ENCODE measurements around the gene UCHL3. TPM values are rescaled to one million over a fixed set of nuclear protein-coding genes. Genes with fewer than 3 reads are reported as not detected.

UCHL3 gene
- total and polyA plus RNA-seq, 2 of the 8 experiments (the other 6 are each of a cell fraction or from before 2014, with no cell fraction given) = 33.0 to 61.1 TPM

GRCh38 chr13:75537401-75538365 lies 11.9 kb upstream of the UCHL3 start, which contains the start of gene COMMD6 (continued):
- TF ChIP-seq CREB1 (IDR thresholded peaks at IDR 0.05) = no peak
- peak; percentile 96 for TF ChIP-seq MAX (IDR thresholded peaks at IDR 0.05)
- TF ChIP-seq EGR1 (IDR thresholded peaks at IDR 0.05; ENCODE audit: borderline replicate concordance, low read depth, low read length) = no peak; the same call in 1 of the 2 replicates
- TF ChIP-seq BCL11A (IDR thresholded peaks at IDR 0.05; ENCODE audit: low read depth in 2 of 2, low read length in 2 of 2) = no peak
- TF ChIP-seq RFX5 (IDR thresholded peaks at IDR 0.05; ENCODE audit: borderline replicate concordance, low read depth, low read length) = no peak
- TF ChIP-seq NRF1 (IDR thresholded peaks at IDR 0.05; ENCODE audit: low read depth, low read length) = no peak
- peak; percentile 97 for TF ChIP-seq CHD1 (IDR thresholded peaks at IDR 0.05; ENCODE audit: low read depth, low read length)
- TF ChIP-seq TCF12 (IDR thresholded peaks at IDR 0.05; ENCODE audit: low read depth, low read length) = no peak
- no peak for TF ChIP-seq USF2 (IDR thresholded peaks at IDR 0.05; ENCODE audit: low read length)
- TF ChIP-seq KDM5A (IDR thresholded peaks at IDR 0.05; ENCODE audit: low read length) = no peak
- TF ChIP-seq SIN3A (conservative IDR thresholded peaks at IDR 0.05 in 1 of 2, IDR thresholded peaks at IDR 0.05 in 1 of 2; ENCODE audit: low read depth in 1 of 2, low read length in 2 of 2) = peak; percentile 53 to 69; a peak in 1 of 4 replicates
- no peak for TF ChIP-seq RXRA (IDR thresholded peaks at IDR 0.05; ENCODE audit: insufficient read depth, low read depth, low read length)
- 0 out of 2 replicates have a peak, but pooled peaks have one; percentile 6 for TF ChIP-seq TEAD4 (IDR thresholded peaks at IDR 0.05; ENCODE audit: low read depth, low read length)
- TF ChIP-seq BACH1 (IDR thresholded peaks at IDR 0.05; ENCODE audit: low read length) = 0 out of 2 replicates have a peak, but pooled peaks have one; percentile 6
- no peak for TF ChIP-seq GABPA (IDR thresholded peaks at IDR 0.05; ENCODE audit: borderline replicate concordance, insufficient read depth, low read length)
- no peak for TF ChIP-seq GTF2F1 (IDR thresholded peaks at IDR 0.05; ENCODE audit: borderline replicate concordance, low read depth, low read length)
- TF ChIP-seq NANOG (IDR thresholded peaks at IDR 0.05; ENCODE audit: insufficient read depth, low read depth, low read length, poor library complexity, severe bottlenecking) = no peak
- peak in 1 of 2 experiments; percentile 40; a peak in 2 of 4 replicates for TF ChIP-seq HDAC2 (IDR thresholded peaks at IDR 0.05; ENCODE audit: borderline replicate concordance in 1 of 2, low read depth in 2 of 2, low read length in 2 of 2)
- TF ChIP-seq ZNF274 (IDR thresholded peaks at IDR 0.05; ENCODE audit: borderline replicate concordance, extremely low read depth, low read length) = no peak
- TF ChIP-seq CBX5 (IDR thresholded peaks at IDR 0.05; ENCODE audit: low read depth, low read length) = no peak
- peak; percentile 78 for TF ChIP-seq POLR2AphosphoS5 (IDR thresholded peaks at IDR 0.05; ENCODE audit: low read depth, low read length)
- TF ChIP-seq SP1 (IDR thresholded peaks at IDR 0.05; ENCODE audit: low read depth, low read length) = no peak
- no peak for TF ChIP-seq CEBPB (IDR thresholded peaks at IDR 0.05; ENCODE audit: low read depth, low read length)

All from H1 (cell line).